Nephron (organoid): ENCODE data around the gene SEZ6L2.
A peak's percentile ranks its signal among the peaks of the same experiment; 100 is the strongest.

ENCODE experiments used
- H3K27ac Mint-ChIP-seq, 3 experiments: 2 replicates each; pipeline ENCODE4 v1.8.0; 2020; ENCODE audit warnings: mixed read lengths in 3 of 3, mild to moderate bottlenecking in 2 of 3, moderate library complexity in 1 of 3
- H3K27me3 Mint-ChIP-seq: 2 replicates; pipeline ENCODE4 v1.8.0; 2021; ENCODE audit warnings: low read depth, mild to moderate bottlenecking, moderate library complexity, mixed read lengths
- H3K36me3 Mint-ChIP-seq: 2 replicates; pipeline ENCODE4 v1.8.0; 2020; ENCODE audit warnings: low read depth, mixed read lengths
- H3K4me1 Mint-ChIP-seq: 2 replicates; pipeline ENCODE4 v1.8.0; 2020; ENCODE audit warnings: mixed read lengths
- H3K4me3 Mint-ChIP-seq, 3 experiments: 2 replicates each; pipeline ENCODE4 v1.8.0; 2020; ENCODE audit warnings: mild to moderate bottlenecking in 3 of 3, mixed read lengths in 3 of 3, moderate library complexity in 2 of 3
- H3K9me3 Mint-ChIP-seq: 2 replicates; pipeline ENCODE4 v1.8.0; 2020; ENCODE audit warnings: mixed read lengths
- CTCF ChIP-seq, 3 experiments: fragments of 200-600 bp; sonication (generic); IDR thresholded peaks; one replicate each; pipeline ENCODE4 v1.5.0; 2021; ENCODE audit warnings: antibody characterized with exemption in 3 of 3; ENCODE audit not compliant: unreplicated experiment in 3 of 3

SEZ6L2 gene

GRCh38 chr16:29906520-29907244, 7.3 kb upstream of the SEZ6L2 start:
- H3K4me1 Mint-ChIP-seq, result no peaks in the 10 kb centered on the region
- H3K27ac Mint-ChIP-seq, result no peak overlapping the region
- no peaks in the 10 kb centered on the region for H3K9me3 Mint-ChIP-seq
- H3K4me3 Mint-ChIP-seq, result no peak overlapping the region
- H3K27me3 Mint-ChIP-seq, result peaks cover 9% of the 10 kb centered on the region
- no peaks in the 10 kb centered on the region for H3K36me3 Mint-ChIP-seq
- TF ChIP-seq CTCF (IDR thresholded peaks at IDR 0.05; ENCODE audit: unreplicated experiment in 3 of 3), result no peak

GRCh38 chr16:29905668-29906067, 6.3 kb upstream of the SEZ6L2 start:
- no peak for TF ChIP-seq CTCF (IDR thresholded peaks at IDR 0.05; ENCODE audit: unreplicated experiment in 3 of 3)
- H3K36me3 Mint-ChIP-seq, result no peaks in the 10 kb centered on the region
- H3K27ac Mint-ChIP-seq, result no peak overlapping the region
- no peaks in the 10 kb centered on the region for H3K9me3 Mint-ChIP-seq
- no peaks in the 10 kb centered on the region for H3K4me1 Mint-ChIP-seq
- peaks cover 12% of the 10 kb centered on the region for H3K27me3 Mint-ChIP-seq
- H3K4me3 Mint-ChIP-seq, result no peak overlapping the region

GRCh38 chr16:29904947-29905346, 5.6 kb upstream of the SEZ6L2 start:
- no peaks in the 10 kb centered on the region for H3K9me3 Mint-ChIP-seq

GRCh38 chr16:29903590-29903989, 4.2 kb upstream of the SEZ6L2 start:
- Mint-ChIP-seq H3K27ac (no peak overlapping the region), H3K27me3 (peaks cover 25% of the 10 kb centered on the region), H3K9me3 (no peaks in the 10 kb centered on the region), H3K36me3 (no peaks in the 10 kb centered on the region), H3K4me3 (peak overlapping the region; percentile 14 to 56 (median 38)), H3K4me1 (peaks cover 2% of the 10 kb centered on the region)
- TF ChIP-seq CTCF (IDR thresholded peaks at IDR 0.05; ENCODE audit: unreplicated experiment in 3 of 3), result no peak

More at GRCh38 chr16:29904947-29905346, 5.6 kb upstream of the SEZ6L2 start:
- Mint-ChIP-seq H3K27me3 (peaks cover 16% of the 10 kb centered on the region), H3K4me1 (no peaks in the 10 kb centered on the region), H3K36me3 (no peaks in the 10 kb centered on the region), H3K4me3 (no peak overlapping the region), H3K27ac (no peak overlapping the region)
- no peak for TF ChIP-seq CTCF (IDR thresholded peaks at IDR 0.05; ENCODE audit: unreplicated experiment in 3 of 3)

GRCh38 chr16:29901607-29901945, 2.2 kb upstream of the SEZ6L2 start:
- no peak for TF ChIP-seq CTCF (IDR thresholded peaks at IDR 0.05; ENCODE audit: unreplicated experiment in 3 of 3)
- Mint-ChIP-seq H3K36me3 (no peaks in the 10 kb centered on the region), H3K27ac (no peak overlapping the region), H3K4me1 (peaks cover 8% of the 10 kb centered on the region), H3K4me3 (peak overlapping the region; percentile 69 to 79 (median 72)), H3K27me3 (peaks cover 40% of the 10 kb centered on the region), H3K9me3 (no peaks in the 10 kb centered on the region)
